Dedifferentiated amniotic fluid mesenchymal stem cell (primary cell): ENCODE measurements around the gene BARX1.

ENCODE experiments used
- DNase-seq: peaks from one replicate; pipeline ENCODE4 v3.0.0-alpha.2; 2016; ENCODE audit errors: extremely low spot score

The BARX1 gene

GRCh38 chr9:93917121-93917853, 37.9 kb downstream of the BARX1 start:
- no peak for DNase-seq

GRCh38 chr9:93916358-93916757, 38.8 kb downstream of the BARX1 start:
- no peak for DNase-seq

- no peak for DNase-seq
Measured at GRCh38 chr9:93911801-93912554, 43.2 kb downstream of the BARX1 start.

- no peak for DNase-seq
Measured at GRCh38 chr9:93911136-93911745, 43.9 kb downstream of the BARX1 start.

GRCh38 chr9:93910598-93910997, 44.6 kb downstream of the BARX1 start:
- no peak for DNase-seq

- DNase-seq, result no peak
Measured at GRCh38 chr9:93910196-93910595, 45.0 kb downstream of the BARX1 start.

- no peak for DNase-seq
Measured at GRCh38 chr9:93909242-93909616, 45.9 kb downstream of the BARX1 start.

GRCh38 chr9:93908591-93909241, 46.4 kb downstream of the BARX1 start:
- DNase-seq, result no peak

- no peak for DNase-seq
Measured at GRCh38 chr9:93907551-93908199, 47.5 kb downstream of the BARX1 start.

GRCh38 chr9:93906195-93906880, 48.8 kb downstream of the BARX1 start:
- DNase-seq, result no peak

- DNase-seq, result no peak
Measured at GRCh38 chr9:93905473-93906133, 49.6 kb downstream of the BARX1 start.

GRCh38 chr9:93904649-93905472, 50.3 kb downstream of the BARX1 start:
- no peak for DNase-seq

GRCh38 chr9:93903886-93904648, 51.1 kb downstream of the BARX1 start:
- DNase-seq, result no peak

- DNase-seq, result no peak
Measured at GRCh38 chr9:93902780-93903655, 52.1 kb downstream of the BARX1 start.

GRCh38 chr9:93902051-93902779, 52.9 kb downstream of the BARX1 start:
- DNase-seq, result no peak
